K562 (cell line): ENCODE results near the gene TLN1. TPM values are rescaled to one million over a fixed set of nuclear protein-coding genes. Genes with fewer than 3 reads are reported as not detected.

Experiments used
- ATAC-seq: fragments of 200-7000 bp; cut with Tn5 transposase; 3 replicates; pipeline ENCODE4 v1.9.1; 2020; ENCODE audit warnings: moderate library complexity
- BruUV-seq: library from RNA; stranded (reverse); fragments of 400-500 nt; replicated peaks from 2 replicates; lab custom pipeline; 2021; lab: Mats Ljungman, UMichigan
- CTCF ChIA-PET: fragments of 300-600 bp; formaldehyde crosslinking; extraction: SDS; loops from one replicate; lab custom pipeline; 2021; ENCODE audit warnings: low intra/inter-chr PET ratio; lab: Yijun Ruan, JAX
- POLR2A ChIA-PET: fragments of 300-600, 350-650 bp; sonication (Branson Sonifier 250); formaldehyde crosslinking; extraction: SDS; loops from one replicate; lab custom pipeline; 2021; ENCODE audit warnings: antibody characterized with exemption, inconsistent platforms; lab: Yijun Ruan, JAX
- DNase-seq, 4 experiments: peaks; one replicate each; pipeline versions ENCODE4 v3.0.0 to v3.0.0-alpha.2; 2011 to 2018; ENCODE audit warnings: low spot score in 3 of 4, mixed read lengths in 3 of 4; ENCODE audit errors: extremely low read depth in 1 of 4
- FAIRE-seq: peaks from 2 replicates; lab custom pipeline; 2011; peaks lifted over from hg19 to GRCh38; lab: Jason Lieb, UNC
- H2AFZ ChIP-seq: 2 replicates; pipeline ENCODE4 v1.6.0; 2011; ENCODE audit warnings: low read depth, low read length, control low read depth, inconsistent platforms
- H3K27ac ChIP-seq: fragments of 200-600 bp; 3 replicates; pipeline ENCODE4 v1.8.0; 2011; ENCODE audit warnings: low read depth, mild to moderate bottlenecking, control low read depth, inconsistent platforms, low read length, moderate library complexity, mixed read lengths; ENCODE audit errors: extremely low read depth
- H3K27me3 ChIP-seq, 2 experiments: fragments of 300-600 bp in 1 of 2; 2 replicates in 1 of 2; 3 replicates in 1 of 2; pipeline versions ENCODE4 v1.6.0 to v1.8.0; 2011; ENCODE audit warnings: inconsistent platforms in 2 of 2, low read length in 2 of 2, mild to moderate bottlenecking in 1 of 2, mixed read lengths in 1 of 2, moderate library complexity in 1 of 2; ENCODE audit not compliant: control insufficient read depth in 2 of 2, insufficient read depth in 2 of 2
- H3K36me3 ChIP-seq: fragments of 300-600 bp; 3 replicates; pipeline ENCODE4 v1.8.0; 2011; ENCODE audit warnings: mild to moderate bottlenecking, low read length, inconsistent platforms; ENCODE audit not compliant: control insufficient read depth, insufficient read depth
- H3K4me1 ChIP-seq, 2 experiments: fragments of 200-600 bp in 1 of 2; replicated peaks in 1 of 2; 2 replicates in 1 of 2; 3 replicates in 1 of 2; pipeline versions ENCODE4 v1.5.1 to v1.8.0; 2011; ENCODE audit warnings: inconsistent platforms in 2 of 2, low read length in 2 of 2, mild to moderate bottlenecking in 1 of 2, mixed read lengths in 1 of 2, moderate library complexity in 1 of 2; ENCODE audit not compliant: control insufficient read depth in 2 of 2, insufficient read depth in 2 of 2
- H3K4me2 ChIP-seq: 2 replicates; pipeline ENCODE4 v1.6.1; 2011; ENCODE audit warnings: low read length, control low read depth, inconsistent platforms, mixed read lengths; ENCODE audit not compliant: insufficient read depth
- H3K4me3 ChIP-seq: fragments of 200-600 bp; sonication (generic), shearing (Covaris generic); 2 replicates; pipeline ENCODE4 v1.5.1; 2016; ENCODE audit warnings: control low read depth, inconsistent platforms
- H3K79me2 ChIP-seq: fragments of 200-600 bp; 3 replicates; pipeline ENCODE4 v1.8.0; 2011; ENCODE audit warnings: low read length, inconsistent platforms; ENCODE audit not compliant: control insufficient read depth, insufficient read depth
- H3K9ac ChIP-seq, 2 experiments: 2 replicates each; pipeline versions ENCODE4 v1.6.0 to v1.6.1; 2011; ENCODE audit warnings: low read depth in 2 of 2, low read length in 2 of 2, control low read depth in 1 of 2, inconsistent platforms in 1 of 2, mild to moderate bottlenecking in 1 of 2, mixed read lengths in 1 of 2; ENCODE audit not compliant: insufficient read depth in 1 of 2
- H3K9me1 ChIP-seq: one replicate; pipeline ENCODE4 v1.6.0; 2011; ENCODE audit warnings: inconsistent platforms, mild to moderate bottlenecking, low read length, moderate library complexity; ENCODE audit not compliant: control insufficient read depth, insufficient read depth
- H3K9me3 ChIP-seq: replicated peaks from 2 replicates; pipeline ENCODE4 v1.5.1; 2011; ENCODE audit warnings: low read depth, low read length, inconsistent platforms; ENCODE audit not compliant: control insufficient read depth, insufficient read depth
- H4K20me1 ChIP-seq: replicated peaks from 2 replicates; pipeline ENCODE4 v1.6.1; 2011; ENCODE audit warnings: low read length, inconsistent platforms, mixed read lengths; ENCODE audit not compliant: control insufficient read depth, insufficient read depth
- BCL6 ChIP-seq: fragments of 250-450 bp; sonication (Bioruptor Pico); IDR thresholded peaks from 2 replicates; pipeline ENCODE4 v1.4.0; 2020
- CBFA2T2 ChIP-seq: fragments of 450-650 bp; conservative IDR thresholded peaks from 2 replicates; pipeline ENCODE4 v1.6.1; 2017; ENCODE audit warnings: mild to moderate bottlenecking
- CBX2 ChIP-seq: fragments of 200-600 bp; sonication (generic); IDR thresholded peaks from one replicate; pipeline ENCODE4 v1.6.1; 2012; ENCODE audit warnings: mild to moderate bottlenecking, low read length, inconsistent platforms; ENCODE audit not compliant: insufficient read depth, poor library complexity, severe bottlenecking
- CEBPG ChIP-seq, 3 experiments: fragments of 200-800 bp in 1 of 3; sonication (Bioruptor generic) in 1 of 3; sonication (generic) in 1 of 3; formaldehyde crosslinking in 1 of 3; IDR thresholded peaks in 2 of 3; conservative IDR thresholded peaks in 1 of 3; 2 replicates each; pipeline versions ENCODE4 v1.6.1 to v1.8.0; 2016 to 2022; ENCODE audit warnings: missing compliant biosample characterization in 2 of 3, missing genetic modification characterization in 2 of 3, mild to moderate bottlenecking in 1 of 3, missing genetic modification reagents in 1 of 3
- DACH1 ChIP-seq: fragments of 450-650 bp; IDR thresholded peaks from 2 replicates; pipeline ENCODE4 v1.6.1; 2018; ENCODE audit not compliant: partially characterized antibody
- ELF2 ChIP-seq: fragments of 250-450 bp; sonication (Bioruptor Pico); IDR thresholded peaks from 2 replicates; pipeline ENCODE4 v1.5.0; 2021; ENCODE audit warnings: mild to moderate bottlenecking
- FOSL1 ChIP-seq: fragments of 200-800 bp; sonication (Bioruptor generic); conservative IDR thresholded peaks from 2 replicates; pipeline ENCODE4 v1.6.1; 2016; ENCODE audit warnings: missing genetic modification characterization, missing compliant biosample characterization
- HMBOX1 ChIP-seq: sonication (generic); IDR thresholded peaks from 2 replicates; pipeline ENCODE4 v1.6.1; 2016
- KLF16 ChIP-seq: IDR thresholded peaks from 2 replicates; pipeline ENCODE4 v1.6.1; 2016; ENCODE audit warnings: antibody characterized with exemption
- MAX ChIP-seq: sonication (generic); formaldehyde crosslinking; IDR thresholded peaks from 2 replicates; pipeline ENCODE4 v1.9.0; 2022; ENCODE audit warnings: mild to moderate bottlenecking, missing genetic modification reagents
- MCM7 ChIP-seq, 2 experiments: fragments of 450-650 bp; IDR thresholded peaks; 2 replicates each; pipeline ENCODE4 v1.6.1; 2016 to 2018
- PCBP1 ChIP-seq: fragments of 200-400 bp; formaldehyde crosslinking; IDR thresholded peaks from 2 replicates; pipeline ENCODE4 v1.6.1; 2018; ENCODE audit warnings: mild to moderate bottlenecking, low read depth, low read length; ENCODE audit not compliant: poor library complexity, severe bottlenecking
- PHTF2 ChIP-seq: fragments of 250-450 bp; sonication (Bioruptor Pico); IDR thresholded peaks from 2 replicates; pipeline ENCODE4 v1.5.0; 2021; ENCODE audit warnings: mild to moderate bottlenecking
- RB1 ChIP-seq: fragments of 450-650 bp; IDR thresholded peaks from 2 replicates; pipeline ENCODE4 v1.6.1; 2017; ENCODE audit warnings: low read depth, mild to moderate bottlenecking
- RFX5 ChIP-seq: IDR thresholded peaks from 2 replicates; pipeline ENCODE4 v1.6.1; 2011; ENCODE audit warnings: low read depth, mild to moderate bottlenecking, improper control_type of control experiment, low read length
- TAF1 ChIP-seq: IDR thresholded peaks from 2 replicates; pipeline ENCODE4 v1.6.1; 2011; ENCODE audit warnings: mild to moderate bottlenecking, low read length, moderate library complexity; ENCODE audit not compliant: insufficient read depth, control insufficient read depth, severe bottlenecking; ENCODE audit errors: extremely low read depth
- TAF7 ChIP-seq: fragments of 450-650 bp; IDR thresholded peaks from 2 replicates; pipeline ENCODE4 v1.6.1; 2016; ENCODE audit warnings: missing genetic modification characterization, missing compliant biosample characterization
- TEAD2 ChIP-seq: fragments of 450-650 bp; IDR thresholded peaks from 2 replicates; pipeline ENCODE4 v1.6.1; 2016; ENCODE audit warnings: missing genetic modification characterization, control low read depth, missing compliant biosample characterization
- ZNF121 ChIP-seq: sonication (generic); formaldehyde crosslinking; conservative IDR thresholded peaks from 2 replicates; pipeline ENCODE4 v1.8.0; 2022; ENCODE audit warnings: missing genetic modification reagents
- ZNF384 ChIP-seq: IDR thresholded peaks from 2 replicates; pipeline ENCODE4 v1.6.1; 2012; ENCODE audit warnings: low read depth, low read length, improper control_type of control experiment
- ZNF639 ChIP-seq, 2 experiments: fragments of 200-800 bp in 1 of 2; sonication (Bioruptor generic) in 1 of 2; sonication (generic) in 1 of 2; formaldehyde crosslinking in 1 of 2; IDR thresholded peaks in 1 of 2; conservative IDR thresholded peaks in 1 of 2; 2 replicates each; pipeline versions ENCODE4 v1.5.0 to v1.6.1; 2016 to 2020; ENCODE audit warnings: missing compliant biosample characterization in 1 of 2, missing genetic modification characterization in 1 of 2, missing genetic modification reagents in 1 of 2
- WGBS: fragments of 100-300 bp; shearing (Covaris generic); methylation state at CpG from one replicate; pipeline ENCODE4 v1.1.6; 2016; ENCODE audit warnings: low coverage, mixed read lengths; ENCODE audit not compliant: insufficient coverage; ENCODE audit errors: missing lambda C conversion rate; 5-methylcytosine and 5-hydroxymethylcytosine counted together
- in situ Hi-C: fragments of 300-500 bp; cut with MboI; formaldehyde crosslinking; loops from 4 replicates; pipeline ENCODE4 v1.15.0; 2018; ENCODE audit warnings: inconsistent platforms, mixed read lengths
- intact Hi-C: fragments of 100-400 bp; cut with micrococcal nuclease; formaldehyde crosslinking; loops from 2 replicates; pipeline ENCODE4 v1.14.2; 2022
- polyA plus RNA-seq, 8 experiments: library from polyadenylated mRNA; depleted of rRNA in 4 of 8; stranded (reverse) in 5 of 8; unstranded in 3 of 8; fragments of >200 nt; fragmentation: Nextera tagmentation in 2 of 8; fragmentation: Illumina TruSeq in 1 of 8; extraction: Ambion mirVana in 2 of 8; extraction: Trizol in 1 of 8; gene quantifications; 2 replicates each; pipeline versions ENCODE4 v1.2.1 to v1.2.3, GENCODE V29; 2011 to 2014; ENCODE audit warnings: inconsistent platforms in 1 of 8, missing spikeins in 1 of 8
- total RNA-seq, 7 experiments: library from RNA; depleted of rRNA in 6 of 7; stranded (reverse); fragments of >200 nt in 6 of 7; fragmentation: Illumina TruSeq in 2 of 7; extraction: Trizol in 2 of 7; gene quantifications; 2 replicates each; pipeline versions ENCODE4 v1.2.1 to v1.2.3, GENCODE V29; 2011 to 2021; ENCODE audit warnings: low replicate concordance in 1 of 7

TLN1 gene
- total and polyA plus RNA-seq, 9 of the 15 experiments (the other 6 are each of a cell fraction or from before 2014, with no cell fraction given) = 3.6 to 240 (median 54.8) TPM

GRCh38 chr9:35727676-35728040 is 4.3 kb downstream of the TLN1 start (continued):
- no peak for TF ChIP-seq BCL6
- peak; percentile 65 for TF ChIP-seq CBFA2T2
- peak; percentile 43 for TF ChIP-seq TAF1
- TF ChIP-seq PHTF2 (CRISPR knock-in tag) = no peak
- TF ChIP-seq DACH1 = peak; percentile 33
- no peak for TF ChIP-seq ELF2 (CRISPR knock-in tag)
- no peak for TF ChIP-seq CBX2
- TF ChIP-seq KLF16 = peak; percentile 5; the same call in 1 of the 2 replicates
- TF ChIP-seq PCBP1 = no peak
- peak; percentile 59 for TF ChIP-seq FOSL1 (tag)

- DNase-seq = no peak
- POLR2A ChIA-PET = interaction anchor here (0.8 to 3.0 kb wide), 5 partner anchors 9 to 118 kb away, joined by 3 to 21 read pairs (median 3); no protein-coding TSS in a partner anchor
- intact Hi-C loops = no loop called here
- peaks cover 30 to 37% of the 10 kb centered on the region in 2 experiments for H3K4me1 ChIP-seq
- no TSS peak for BruUV-seq
- H4K20me1 ChIP-seq = peaks cover 8% of the 10 kb centered on the region; the same call in 1 of the 2 replicates
- ATAC-seq = no peak
- H3K9me1 ChIP-seq = peaks cover 8% of the 10 kb centered on the region
- H3K9me3 ChIP-seq = no peaks in the 10 kb centered on the region
- FAIRE-seq = no peak
- no peaks in the 10 kb centered on the region for H3K27me3 ChIP-seq
- H3K27ac ChIP-seq = peak overlapping the region; percentile 97
- no peak for TF ChIP-seq TEAD2 (tag)
- no peak for TF ChIP-seq ZNF384
- 0 out of 2 replicates have a peak, but pooled peaks have one; percentile 28 for TF ChIP-seq HMBOX1
- TF ChIP-seq ZNF639 (CRISPR knock-in tag; conservative IDR thresholded peaks at IDR 0.05 in 1 of 2, IDR thresholded peaks at IDR 0.05 in 1 of 2) = no peak
- no peak for TF ChIP-seq TAF7
- 0 out of 2 replicates have a peak, but pooled peaks have one; percentile 60 for TF ChIP-seq RFX5
- no peak for TF ChIP-seq ZNF121 (CRISPR knock-in tag)
- TF ChIP-seq MAX = no peak
- TF ChIP-seq CEBPG (CRISPR knock-in tag; IDR thresholded peaks at IDR 0.05) = no peak
- TF ChIP-seq CEBPG (tag; conservative IDR thresholded peaks at IDR 0.05 in 1 of 2, IDR thresholded peaks at IDR 0.05 in 1 of 2) = no peak
- TF ChIP-seq MCM7 (IDR thresholded peaks at IDR 0.05) = no peak
- TF ChIP-seq RB1 = no peak
- TF ChIP-seq, all 486 proteins: peak for 2
- WGBS = 47% methylated on average over 3 of the region's 3 CpGs
- in situ Hi-C loops = no loop called here
- H3K36me3 ChIP-seq = peaks cover 67% of the 10 kb centered on the region
- H2AFZ ChIP-seq = no peak overlapping the region
- H3K79me2 ChIP-seq = peaks cover 67% of the 10 kb centered on the region
- CTCF ChIA-PET = no interaction called here
- peak overlapping the region; percentile 94 for H3K4me2 ChIP-seq
- peak overlapping the region; percentile 85 to 87; a peak in 3 of 4 replicates for H3K9ac ChIP-seq
- peak overlapping the region; percentile 85; the same call in 1 of the 2 replicates for H3K4me3 ChIP-seq
Observed at GRCh38 chr9:35726931-35727330, 5.1 kb downstream of the TLN1 start.
